Panc1 (cell line): ENCODE data around the gene AHSG.

Source experiments
- POLR2AphosphoS5 ChIP-seq: IDR thresholded peaks from 2 replicates; pipeline ENCODE4 v1.6.1; 2012; ENCODE audit warnings: mild to moderate bottlenecking, low read depth, low read length, moderate library complexity
- TCF7L2 ChIP-seq: IDR thresholded peaks from 2 replicates; pipeline ENCODE4 v1.6.1; 2011; ENCODE audit warnings: mild to moderate bottlenecking, low read depth, low read length, inconsistent platforms
- TF ChIP-seq, protein P1 (sequence below): fragments of 450-650 bp; IDR thresholded peaks from 2 replicates; pipeline ENCODE4 v1.5.1; 2017; ENCODE audit warnings: mild to moderate bottlenecking
- TF ChIP-seq, protein P2 (sequence below), 2 experiments: IDR thresholded peaks; 2 replicates each; pipeline ENCODE4 v1.6.1; 2011 to 2012; ENCODE audit warnings: low read depth in 2 of 2, control low read depth in 1 of 2, low read length in 1 of 2, mild to moderate bottlenecking in 1 of 2, moderate library complexity in 1 of 2; ENCODE audit not compliant: insufficient read depth in 1 of 2

DNA sequence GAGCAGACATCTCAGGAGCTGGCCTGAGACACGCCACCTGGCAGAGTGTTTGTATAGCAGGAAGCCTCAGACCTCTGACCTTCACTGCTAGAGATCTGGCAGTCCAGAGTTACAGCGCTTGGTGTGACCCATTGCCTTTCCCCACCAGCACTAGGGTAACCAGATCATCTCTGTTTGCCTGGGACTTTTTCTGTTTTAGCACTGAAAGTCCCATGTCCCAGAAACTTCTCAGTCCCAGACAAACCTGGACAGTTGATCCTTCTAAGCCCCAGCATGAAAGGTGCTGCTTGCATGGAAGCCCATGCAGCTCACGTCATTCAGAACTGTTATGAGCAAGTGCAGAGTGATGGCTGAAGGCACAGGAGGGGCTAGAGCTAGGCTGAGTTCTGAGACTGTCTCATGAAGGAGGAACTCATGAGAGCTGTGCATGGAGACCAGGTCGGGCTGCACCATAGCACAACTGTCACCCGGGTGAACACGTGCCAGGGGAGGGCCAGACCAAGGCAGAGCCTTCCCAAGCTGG is 18.2 kb upstream of the AHSG start:
- TF ChIP-seq, protein P1, sequence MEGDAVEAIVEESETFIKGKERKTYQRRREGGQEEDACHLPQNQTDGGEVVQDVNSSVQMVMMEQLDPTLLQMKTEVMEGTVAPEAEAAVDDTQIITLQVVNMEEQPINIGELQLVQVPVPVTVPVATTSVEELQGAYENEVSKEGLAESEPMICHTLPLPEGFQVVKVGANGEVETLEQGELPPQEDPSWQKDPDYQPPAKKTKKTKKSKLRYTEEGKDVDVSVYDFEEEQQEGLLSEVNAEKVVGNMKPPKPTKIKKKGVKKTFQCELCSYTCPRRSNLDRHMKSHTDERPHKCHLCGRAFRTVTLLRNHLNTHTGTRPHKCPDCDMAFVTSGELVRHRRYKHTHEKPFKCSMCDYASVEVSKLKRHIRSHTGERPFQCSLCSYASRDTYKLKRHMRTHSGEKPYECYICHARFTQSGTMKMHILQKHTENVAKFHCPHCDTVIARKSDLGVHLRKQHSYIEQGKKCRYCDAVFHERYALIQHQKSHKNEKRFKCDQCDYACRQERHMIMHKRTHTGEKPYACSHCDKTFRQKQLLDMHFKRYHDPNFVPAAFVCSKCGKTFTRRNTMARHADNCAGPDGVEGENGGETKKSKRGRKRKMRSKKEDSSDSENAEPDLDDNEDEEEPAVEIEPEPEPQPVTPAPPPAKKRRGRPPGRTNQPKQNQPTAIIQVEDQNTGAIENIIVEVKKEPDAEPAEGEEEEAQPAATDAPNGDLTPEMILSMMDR = no peak
- TF ChIP-seq, protein P2, sequence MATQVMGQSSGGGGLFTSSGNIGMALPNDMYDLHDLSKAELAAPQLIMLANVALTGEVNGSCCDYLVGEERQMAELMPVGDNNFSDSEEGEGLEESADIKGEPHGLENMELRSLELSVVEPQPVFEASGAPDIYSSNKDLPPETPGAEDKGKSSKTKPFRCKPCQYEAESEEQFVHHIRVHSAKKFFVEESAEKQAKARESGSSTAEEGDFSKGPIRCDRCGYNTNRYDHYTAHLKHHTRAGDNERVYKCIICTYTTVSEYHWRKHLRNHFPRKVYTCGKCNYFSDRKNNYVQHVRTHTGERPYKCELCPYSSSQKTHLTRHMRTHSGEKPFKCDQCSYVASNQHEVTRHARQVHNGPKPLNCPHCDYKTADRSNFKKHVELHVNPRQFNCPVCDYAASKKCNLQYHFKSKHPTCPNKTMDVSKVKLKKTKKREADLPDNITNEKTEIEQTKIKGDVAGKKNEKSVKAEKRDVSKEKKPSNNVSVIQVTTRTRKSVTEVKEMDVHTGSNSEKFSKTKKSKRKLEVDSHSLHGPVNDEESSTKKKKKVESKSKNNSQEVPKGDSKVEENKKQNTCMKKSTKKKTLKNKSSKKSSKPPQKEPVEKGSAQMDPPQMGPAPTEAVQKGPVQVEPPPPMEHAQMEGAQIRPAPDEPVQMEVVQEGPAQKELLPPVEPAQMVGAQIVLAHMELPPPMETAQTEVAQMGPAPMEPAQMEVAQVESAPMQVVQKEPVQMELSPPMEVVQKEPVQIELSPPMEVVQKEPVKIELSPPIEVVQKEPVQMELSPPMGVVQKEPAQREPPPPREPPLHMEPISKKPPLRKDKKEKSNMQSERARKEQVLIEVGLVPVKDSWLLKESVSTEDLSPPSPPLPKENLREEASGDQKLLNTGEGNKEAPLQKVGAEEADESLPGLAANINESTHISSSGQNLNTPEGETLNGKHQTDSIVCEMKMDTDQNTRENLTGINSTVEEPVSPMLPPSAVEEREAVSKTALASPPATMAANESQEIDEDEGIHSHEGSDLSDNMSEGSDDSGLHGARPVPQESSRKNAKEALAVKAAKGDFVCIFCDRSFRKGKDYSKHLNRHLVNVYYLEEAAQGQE (IDR thresholded peaks at IDR 0.05; ENCODE audit: insufficient read depth in 1 of 2, low read depth in 2 of 2, low read length in 1 of 2) = no peak
- TF ChIP-seq TCF7L2 (no peak), POLR2AphosphoS5 (no peak)
